ENCODE results near the gene AMN1. TPM values are rescaled to one million over a fixed set of nuclear protein-coding genes. Genes with fewer than 3 reads are reported as not detected.
"Not testable (repeated sequence)": the region's sequence is repeated elsewhere in the genome, so short reads cannot be mapped to it uniquely, and the experiment has no call there.

Gene AMN1
- total RNA-seq, 1 donor from 2014 or later = 21.7 TPM

- DNase-seq = no peak
Measured at GRCh38 chr12:31685801-31686200, 43.0 kb downstream of the AMN1 start.

- peak; percentile 45 for DNase-seq
Measured at GRCh38 chr12:31682136-31682962, 46.5 kb downstream of the AMN1 start.

- no peak for DNase-seq
Measured at GRCh38 chr12:31672521-31672920, 56.3 kb downstream of the AMN1 start.

- DNase-seq = not testable (repeated sequence)
Measured at GRCh38 chr12:31669582-31669981, 59.2 kb downstream of the AMN1 start.

- DNase-seq = no peak
Measured at GRCh38 chr12:31669020-31669419, 59.8 kb downstream of the AMN1 start.

GRCh38 chr12:31664038-31664437 lies 64.8 kb downstream of the AMN1 start:
- no peak for DNase-seq

GRCh38 chr12:31663576-31663975 lies 65.2 kb downstream of the AMN1 start:
- no peak for DNase-seq

GRCh38 chr12:31662176-31662849 lies 66.5 kb downstream of the AMN1 start:
- no peak for DNase-seq

- DNase-seq = peak; percentile 93
Measured at GRCh38 chr12:31659087-31659942, 69.5 kb downstream of the AMN1 start, which contains the start of gene ETFBKMT. TSS of gene ETFBKMT (plus strand) at chr12:31659688. CDS start at chr12:31661954, 2,266 bp downstream.

GRCh38 chr12:31658471-31659086 lies 70.2 kb downstream of the AMN1 start:
- peak; percentile 32 for DNase-seq

GRCh38 chr12:31655792-31656191 lies 73.0 kb downstream of the AMN1 start:
- DNase-seq = no peak

GRCh38 chr12:31655208-31655607 lies 73.6 kb downstream of the AMN1 start:
- no peak for DNase-seq

- no peak for DNase-seq
Measured at GRCh38 chr12:31651893-31652521, 76.8 kb downstream of the AMN1 start.

- DNase-seq = no peak
Measured at GRCh38 chr12:31650918-31651317, 77.9 kb downstream of the AMN1 start.

GRCh38 chr12:31647086-31647491 lies 81.7 kb downstream of the AMN1 start:
- DNase-seq = no peak

GRCh38 chr12:31645924-31646323 lies 82.9 kb downstream of the AMN1 start:
- DNase-seq = no peak

GRCh38 chr12:31644536-31644935 lies 84.3 kb downstream of the AMN1 start:
- no peak for DNase-seq

GRCh38 chr12:31641509-31642090 lies 87.2 kb downstream of the AMN1 start:
- DNase-seq = no peak

- DNase-seq = no peak
Measured at GRCh38 chr12:31634620-31635019, 94.2 kb downstream of the AMN1 start.

GRCh38 chr12:31633464-31633863 lies 95.4 kb downstream of the AMN1 start:
- DNase-seq = no peak

- no peak for DNase-seq
Measured at GRCh38 chr12:31631809-31632208, 97.0 kb downstream of the AMN1 start.

Data from tongue (tissue), 2 donors.